Osteoblast (primary cell): Measurements from ENCODE around the gene ATF5. TPM values are rescaled to one million over a fixed set of nuclear protein-coding genes. Genes with fewer than 3 reads are reported as not detected.
"Not testable (repeated sequence)": the region's sequence is repeated elsewhere in the genome, so short reads cannot be mapped to it uniquely, and the experiment has no call there.

Source experiments
- DNase-seq: peaks from one replicate; pipeline ENCODE4 v3.0.0; 2011; ENCODE audit warnings: low spot score, mixed read lengths; ENCODE audit not compliant: insufficient read length; ENCODE audit errors: missing footprints
- H2AFZ ChIP-seq: 2 replicates; pipeline ENCODE4 v1.6.0; 2011; ENCODE audit warnings: mild to moderate bottlenecking, low read length
- H3K27ac ChIP-seq: 2 replicates; pipeline ENCODE4 v1.5.1; 2011; ENCODE audit warnings: mild to moderate bottlenecking, low read depth, low read length, moderate library complexity
- H3K27me3 ChIP-seq: 2 replicates; pipeline ENCODE4 v1.6.0; 2012; ENCODE audit warnings: mild to moderate bottlenecking, control low read depth, inconsistent platforms, low read length, moderate library complexity; ENCODE audit not compliant: insufficient read depth
- H3K36me3 ChIP-seq: 2 replicates; pipeline ENCODE4 v1.5.1; 2011; ENCODE audit warnings: mild to moderate bottlenecking, low read length, control low read depth, moderate library complexity; ENCODE audit not compliant: insufficient read depth
- H3K4me1 ChIP-seq: 2 replicates; pipeline ENCODE4 v1.5.1; 2011; ENCODE audit warnings: mild to moderate bottlenecking, low read length, control low read depth, moderate library complexity; ENCODE audit not compliant: insufficient read depth
- H3K4me2 ChIP-seq: 2 replicates; pipeline ENCODE4 v1.6.0; 2011; ENCODE audit warnings: mild to moderate bottlenecking, low read length; ENCODE audit not compliant: insufficient read depth
- H3K4me3 ChIP-seq: fragments of 200-600 bp; sonication (generic); 3 replicates; pipeline ENCODE4 v1.5.1; 2012; ENCODE audit warnings: mild to moderate bottlenecking, low read length, inconsistent platforms; ENCODE audit not compliant: insufficient read depth
- H3K79me2 ChIP-seq: 2 replicates; pipeline ENCODE4 v1.6.0; 2012; ENCODE audit warnings: mild to moderate bottlenecking, low read length, control low read depth, inconsistent platforms; ENCODE audit not compliant: insufficient read depth
- H3K9me3 ChIP-seq: 2 replicates; pipeline ENCODE4 v1.5.1; 2011; ENCODE audit warnings: low read depth, low read length, control low read depth
- H4K20me1 ChIP-seq: 2 replicates; pipeline ENCODE4 v1.6.0; 2012; ENCODE audit warnings: mild to moderate bottlenecking, low read length, control low read depth; ENCODE audit not compliant: insufficient read depth
- total RNA-seq: library from RNA; depleted of rRNA; stranded (reverse); fragments of >200 nt; gene quantifications from 2 replicates; pipeline ENCODE4 v1.2.3, GENCODE V29; 2012
- TF ChIP-seq, protein P1 (sequence below): IDR thresholded peaks from 2 replicates; pipeline ENCODE4 v1.5.1; 2011; ENCODE audit warnings: mild to moderate bottlenecking, low read depth, low read length, moderate library complexity; ENCODE audit errors: extremely low read depth

ATF5 gene
- total RNA-seq, 1 donor, result 8.3 TPM

DNA sequence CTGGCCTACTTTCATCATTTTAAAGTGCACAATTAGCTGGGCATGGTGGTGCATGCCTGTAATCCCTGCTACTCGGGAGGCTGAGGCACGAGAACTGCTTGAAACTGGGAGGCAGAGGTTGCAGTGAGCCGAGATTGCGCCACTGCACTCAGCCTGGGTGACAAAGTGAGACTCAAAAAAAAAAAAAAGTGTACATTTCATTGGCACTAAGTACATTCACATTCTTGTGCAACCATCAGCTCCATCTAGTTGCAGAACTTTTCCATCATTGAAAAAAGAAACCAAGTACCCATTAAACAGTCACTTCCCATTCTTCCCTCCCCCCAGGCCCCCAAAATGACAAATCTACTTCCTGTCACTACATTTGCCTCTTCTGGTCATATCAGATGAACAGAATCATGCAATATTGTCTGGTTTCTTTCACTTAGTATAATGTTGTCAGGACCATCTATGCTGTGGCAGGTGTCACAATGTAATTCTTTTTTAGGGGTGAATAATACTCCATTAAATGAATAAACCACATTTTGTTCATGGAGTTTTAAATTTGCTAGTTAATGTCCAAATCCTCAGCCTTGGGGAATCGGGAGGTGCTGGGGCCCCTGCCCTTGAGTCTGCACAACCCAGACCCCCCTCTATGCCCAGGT lies 39.4 kb downstream of the ATF5 start:
- TF ChIP-seq, protein P1, sequence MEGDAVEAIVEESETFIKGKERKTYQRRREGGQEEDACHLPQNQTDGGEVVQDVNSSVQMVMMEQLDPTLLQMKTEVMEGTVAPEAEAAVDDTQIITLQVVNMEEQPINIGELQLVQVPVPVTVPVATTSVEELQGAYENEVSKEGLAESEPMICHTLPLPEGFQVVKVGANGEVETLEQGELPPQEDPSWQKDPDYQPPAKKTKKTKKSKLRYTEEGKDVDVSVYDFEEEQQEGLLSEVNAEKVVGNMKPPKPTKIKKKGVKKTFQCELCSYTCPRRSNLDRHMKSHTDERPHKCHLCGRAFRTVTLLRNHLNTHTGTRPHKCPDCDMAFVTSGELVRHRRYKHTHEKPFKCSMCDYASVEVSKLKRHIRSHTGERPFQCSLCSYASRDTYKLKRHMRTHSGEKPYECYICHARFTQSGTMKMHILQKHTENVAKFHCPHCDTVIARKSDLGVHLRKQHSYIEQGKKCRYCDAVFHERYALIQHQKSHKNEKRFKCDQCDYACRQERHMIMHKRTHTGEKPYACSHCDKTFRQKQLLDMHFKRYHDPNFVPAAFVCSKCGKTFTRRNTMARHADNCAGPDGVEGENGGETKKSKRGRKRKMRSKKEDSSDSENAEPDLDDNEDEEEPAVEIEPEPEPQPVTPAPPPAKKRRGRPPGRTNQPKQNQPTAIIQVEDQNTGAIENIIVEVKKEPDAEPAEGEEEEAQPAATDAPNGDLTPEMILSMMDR, result no peak
- no peaks in the 10 kb centered on the region for H3K79me2 ChIP-seq
- H3K4me3 ChIP-seq, result no peak overlapping the region
- no peaks in the 10 kb centered on the region for H3K36me3 ChIP-seq
- H4K20me1 ChIP-seq, result no peaks in the 10 kb centered on the region
- no peaks in the 10 kb centered on the region for H3K9me3 ChIP-seq
- H3K4me1 ChIP-seq, result no peaks in the 10 kb centered on the region
- DNase-seq, result no peak
- no peak overlapping the region for H3K4me2 ChIP-seq
- H2AFZ ChIP-seq, result no peak overlapping the region
- H3K27ac ChIP-seq, result no peak overlapping the region
- H3K27me3 ChIP-seq, result peaks cover 10% of the 10 kb centered on the region

DNA sequence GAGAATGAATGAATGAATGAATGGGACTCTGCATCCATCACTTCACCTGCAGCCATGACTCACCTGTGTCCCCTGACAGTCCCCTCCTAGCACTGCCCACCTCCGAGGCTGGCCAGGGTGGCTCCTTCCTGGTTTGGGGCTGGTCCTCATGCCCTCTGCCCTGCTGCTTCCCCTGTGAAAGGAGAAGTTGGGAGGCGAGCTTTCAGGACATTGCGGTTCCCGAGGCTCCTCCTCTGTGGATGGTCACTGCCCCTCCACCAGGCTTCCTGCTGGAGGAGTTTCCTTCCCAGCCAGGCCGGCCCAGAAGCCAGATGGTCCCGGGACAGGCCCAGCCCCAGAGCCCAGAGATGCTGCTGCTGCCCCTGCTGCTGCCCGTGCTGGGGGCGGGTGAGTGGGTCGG lies 40.4 kb downstream of the ATF5 start:
- H3K4me3 ChIP-seq, H3K27me3 ChIP-seq, H3K27ac ChIP-seq, H3K79me2 ChIP-seq, H2AFZ ChIP-seq, DNase-seq, H3K4me1 ChIP-seq, H3K4me2 ChIP-seq, H4K20me1 ChIP-seq, H3K9me3 ChIP-seq, H3K36me3 ChIP-seq: not testable (repeated sequence)

DNA sequence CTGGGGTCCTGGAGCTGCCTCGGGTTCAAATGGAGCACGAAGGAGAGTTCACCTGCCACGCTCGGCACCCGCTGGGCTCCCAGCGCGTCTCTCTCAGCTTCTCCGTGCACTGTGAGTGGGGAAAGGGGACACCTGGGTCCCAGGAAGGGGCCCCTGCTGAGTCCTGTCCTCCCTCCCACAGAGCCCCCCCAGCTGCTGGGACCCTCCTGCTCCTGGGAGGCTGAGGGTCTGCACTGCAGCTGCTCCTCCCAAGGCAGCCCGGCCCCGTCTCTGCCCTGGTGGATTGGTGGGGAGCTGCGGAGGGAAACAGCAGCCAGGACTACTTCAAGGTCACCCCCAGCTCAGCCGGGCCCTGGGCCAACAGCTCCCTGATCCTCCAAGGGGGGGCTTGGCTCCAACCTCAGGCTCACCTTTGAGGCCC lies 43.0 kb downstream of the ATF5 start:
- Histone ChIP-seq H2AFZ (no peak overlapping the region), H3K27me3 (peaks cover 10% of the 10 kb centered on the region), H3K36me3 (no peaks in the 10 kb centered on the region), H3K4me3 (no peak overlapping the region), H3K27ac (no peak overlapping the region), H4K20me1 (peaks cover 4% of the 10 kb centered on the region), H3K4me1 (no peaks in the 10 kb centered on the region), H3K79me2 (no peaks in the 10 kb centered on the region), H3K4me2 (no peak overlapping the region), H3K9me3 (no peaks in the 10 kb centered on the region)
- no peak for DNase-seq
- TF ChIP-seq, protein P1, result no peak

DNA sequence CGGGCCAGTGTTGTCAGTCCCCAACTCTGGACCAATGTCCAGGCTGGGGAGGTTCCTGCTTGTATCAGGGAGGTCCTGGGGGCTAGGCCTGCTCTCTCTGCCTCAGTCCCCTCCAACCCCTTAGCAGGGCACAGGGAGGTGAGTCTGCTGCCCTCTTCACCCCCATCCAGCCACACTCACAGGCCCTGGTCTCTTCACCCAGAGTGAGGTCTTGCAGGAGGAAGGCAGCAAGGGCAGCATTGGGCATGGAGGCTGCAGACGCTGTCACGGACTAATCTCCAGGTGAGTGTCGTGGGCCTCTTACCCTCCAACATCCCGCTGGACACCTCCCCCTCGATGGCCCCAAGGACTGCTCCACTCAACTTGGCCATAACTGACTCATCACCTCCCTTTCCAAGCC lies 43.8 kb downstream of the ATF5 start:
- H3K4me2 ChIP-seq, result no peak overlapping the region
- H3K9me3 ChIP-seq, result no peaks in the 10 kb centered on the region
- no peaks in the 10 kb centered on the region for H3K36me3 ChIP-seq
- H2AFZ ChIP-seq, result no peak overlapping the region
- H3K27ac ChIP-seq, result no peak overlapping the region
- H3K27me3 ChIP-seq, result peaks cover 10% of the 10 kb centered on the region
- no peaks in the 10 kb centered on the region for H3K79me2 ChIP-seq
- H3K4me3 ChIP-seq, result no peak overlapping the region
- no peaks in the 10 kb centered on the region for H3K4me1 ChIP-seq
- H4K20me1 ChIP-seq, result peaks cover 4% of the 10 kb centered on the region
- TF ChIP-seq, protein P1, result no peak
- no peak for DNase-seq
